Cardiac fibroblast (primary cell): ENCODE measurements around the gene AKAP3.
A peak's percentile ranks its signal among the peaks of the same experiment; 100 is the strongest.

ENCODE experiments used
- DNase-seq, 2 donors: peaks; one replicate each; pipeline versions ENCODE4 v3.0.0 to v3.0.0-alpha.2; 2010; ENCODE audit warnings: low read depth in 2 of 2
- H3K4me3 ChIP-seq, 2 donors: replicated peaks in 1 of 2; 1 replicate in 1 of 2; 2 replicates in 1 of 2; pipeline ENCODE4 v1.5.1; 2011; ENCODE audit warnings: low read depth in 2 of 2, low read length in 2 of 2, mild to moderate bottlenecking in 2 of 2, moderate library complexity in 1 of 2
- CTCF ChIP-seq: IDR thresholded peaks from one replicate; pipeline ENCODE4 v1.5.1; 2011; ENCODE audit warnings: low read depth, mild to moderate bottlenecking, low read length, inconsistent platforms

Gene AKAP3

GRCh38 chr12:4607056-4607455 lies 41.8 kb downstream of the AKAP3 start:
- peak in 1 of 2 donors; percentile 28 for DNase-seq
- no peak overlapping the region for H3K4me3 ChIP-seq
- TF ChIP-seq CTCF = no peak

GRCh38 chr12:4604684-4605193 lies 44.1 kb downstream of the AKAP3 start:
- peak; percentile 93 for DNase-seq
- H3K4me3 ChIP-seq = peak overlapping the region; percentile 69 to 92
- peak; percentile 99 for TF ChIP-seq CTCF

- TF ChIP-seq CTCF = no peak
- no peak for DNase-seq
- no peak overlapping the region for H3K4me3 ChIP-seq
Measured at GRCh38 chr12:4603946-4604345, 44.9 kb downstream of the AKAP3 start.

GRCh38 chr12:4603421-4603820 lies 45.4 kb downstream of the AKAP3 start:
- TF ChIP-seq CTCF = no peak

GRCh38 chr12:4595881-4596280 lies 53.0 kb downstream of the AKAP3 start:
- no peak overlapping the region for H3K4me3 ChIP-seq
- TF ChIP-seq CTCF = no peak
- no peak for DNase-seq

More at GRCh38 chr12:4603421-4603820, 45.4 kb downstream of the AKAP3 start:
- DNase-seq = no peak
- no peak overlapping the region for H3K4me3 ChIP-seq

DNA sequence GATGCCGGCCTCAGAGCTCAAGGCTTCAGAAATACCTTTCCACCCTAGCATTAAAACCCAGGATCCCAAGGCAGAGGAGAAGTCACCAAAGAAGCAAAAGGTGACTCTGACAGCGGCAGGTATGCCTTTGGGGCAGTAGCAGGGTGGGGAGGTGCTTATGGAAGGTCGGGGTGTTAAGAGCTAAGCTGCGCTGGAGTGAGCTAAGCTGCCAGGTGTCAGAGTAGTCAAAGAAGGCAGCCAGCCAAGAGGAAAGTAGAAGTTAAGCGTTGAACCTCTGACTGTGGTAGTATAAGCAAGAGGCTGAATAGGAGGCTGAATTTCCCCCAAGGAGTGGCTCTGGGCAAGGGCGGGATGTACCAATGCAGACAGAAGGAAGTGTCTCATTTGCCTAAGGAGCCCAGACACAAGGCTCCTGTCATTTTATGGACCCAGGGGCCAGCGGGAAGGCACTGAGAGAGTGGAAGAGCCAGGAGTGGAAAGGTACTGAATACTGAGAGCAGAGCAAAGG lies 57.6 kb downstream of the AKAP3 start:
- TF ChIP-seq CTCF = no peak
- no peak for DNase-seq
- no peak overlapping the region for H3K4me3 ChIP-seq

DNA sequence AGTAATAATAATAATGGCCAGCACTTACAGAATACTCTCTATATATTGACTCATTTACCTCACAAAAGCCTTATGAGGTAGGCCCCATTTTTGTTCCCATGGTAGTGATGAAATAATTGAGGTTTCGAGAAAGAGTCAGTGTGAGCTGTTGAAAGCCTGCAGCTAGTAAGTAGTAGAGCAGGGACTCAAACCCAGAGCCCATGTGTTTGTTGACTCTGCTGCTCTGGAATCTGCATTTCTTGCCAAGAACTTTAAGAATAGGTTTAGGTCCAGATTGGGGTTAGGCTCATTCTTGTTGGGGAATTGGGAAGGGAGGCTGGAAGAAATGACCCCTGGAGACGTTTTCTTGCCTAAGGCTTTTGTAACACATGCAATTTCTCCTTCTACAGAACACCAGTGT lies 58.9 kb downstream of the AKAP3 start:
- H3K4me3 ChIP-seq = no peak overlapping the region
- TF ChIP-seq CTCF = no peak
- DNase-seq = peak in 1 of 2 donors; percentile 25
